SU-DHL-6 (cell line): ENCODE data around the gene SUSD6.

ENCODE experiments used
- EZH2phosphoT487 ChIP-seq: fragments of 200-600 bp; sonication (generic), shearing (Covaris generic); conservative IDR thresholded peaks from 2 replicates; pipeline ENCODE4 v1.6.1; 2018; ENCODE audit warnings: mild to moderate bottlenecking, antibody characterized with exemption, low read length, moderate library complexity, mixed read lengths
- TF ChIP-seq, protein P1 (sequence below): fragments of 200-600 bp; sonication (generic); IDR thresholded peaks from one replicate; pipeline ENCODE4 v1.5.1; 2017; ENCODE audit warnings: antibody characterized with exemption, mild to moderate bottlenecking, low read length, moderate library complexity; ENCODE audit not compliant: insufficient read depth, poor library complexity, severe bottlenecking

DNA sequence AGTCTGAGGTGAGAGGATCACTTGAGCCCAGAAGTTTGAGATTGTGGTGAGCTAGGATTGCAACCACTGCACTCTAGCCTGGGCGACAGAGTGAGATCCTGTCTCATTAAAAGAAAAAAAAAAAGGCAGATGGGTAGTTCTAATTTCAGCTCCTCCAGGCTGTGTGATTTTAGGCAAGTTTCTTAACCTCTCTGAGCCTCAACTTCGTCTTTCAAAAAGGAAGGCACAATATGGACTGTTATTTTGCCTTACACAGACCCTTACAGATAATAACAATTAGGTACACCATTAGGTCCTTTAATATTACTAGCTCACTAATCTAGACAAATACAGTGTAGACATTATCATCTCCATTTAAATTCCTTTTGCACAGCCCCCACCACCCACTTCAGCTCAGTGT is 31.9 kb upstream of the SUSD6 start:
- TF ChIP-seq, protein P1, sequence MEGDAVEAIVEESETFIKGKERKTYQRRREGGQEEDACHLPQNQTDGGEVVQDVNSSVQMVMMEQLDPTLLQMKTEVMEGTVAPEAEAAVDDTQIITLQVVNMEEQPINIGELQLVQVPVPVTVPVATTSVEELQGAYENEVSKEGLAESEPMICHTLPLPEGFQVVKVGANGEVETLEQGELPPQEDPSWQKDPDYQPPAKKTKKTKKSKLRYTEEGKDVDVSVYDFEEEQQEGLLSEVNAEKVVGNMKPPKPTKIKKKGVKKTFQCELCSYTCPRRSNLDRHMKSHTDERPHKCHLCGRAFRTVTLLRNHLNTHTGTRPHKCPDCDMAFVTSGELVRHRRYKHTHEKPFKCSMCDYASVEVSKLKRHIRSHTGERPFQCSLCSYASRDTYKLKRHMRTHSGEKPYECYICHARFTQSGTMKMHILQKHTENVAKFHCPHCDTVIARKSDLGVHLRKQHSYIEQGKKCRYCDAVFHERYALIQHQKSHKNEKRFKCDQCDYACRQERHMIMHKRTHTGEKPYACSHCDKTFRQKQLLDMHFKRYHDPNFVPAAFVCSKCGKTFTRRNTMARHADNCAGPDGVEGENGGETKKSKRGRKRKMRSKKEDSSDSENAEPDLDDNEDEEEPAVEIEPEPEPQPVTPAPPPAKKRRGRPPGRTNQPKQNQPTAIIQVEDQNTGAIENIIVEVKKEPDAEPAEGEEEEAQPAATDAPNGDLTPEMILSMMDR: no peak
- no peak for TF ChIP-seq EZH2phosphoT487
